ENCODE results near the gene TCEAL8. TPM values are rescaled to one million over a fixed set of nuclear protein-coding genes. Genes with fewer than 3 reads are reported as not detected.

TCEAL8 gene
- polyA plus RNA-seq, 1 of the 3 experiments (the other 2 are of a cell fraction): 36.5 TPM

DNA sequence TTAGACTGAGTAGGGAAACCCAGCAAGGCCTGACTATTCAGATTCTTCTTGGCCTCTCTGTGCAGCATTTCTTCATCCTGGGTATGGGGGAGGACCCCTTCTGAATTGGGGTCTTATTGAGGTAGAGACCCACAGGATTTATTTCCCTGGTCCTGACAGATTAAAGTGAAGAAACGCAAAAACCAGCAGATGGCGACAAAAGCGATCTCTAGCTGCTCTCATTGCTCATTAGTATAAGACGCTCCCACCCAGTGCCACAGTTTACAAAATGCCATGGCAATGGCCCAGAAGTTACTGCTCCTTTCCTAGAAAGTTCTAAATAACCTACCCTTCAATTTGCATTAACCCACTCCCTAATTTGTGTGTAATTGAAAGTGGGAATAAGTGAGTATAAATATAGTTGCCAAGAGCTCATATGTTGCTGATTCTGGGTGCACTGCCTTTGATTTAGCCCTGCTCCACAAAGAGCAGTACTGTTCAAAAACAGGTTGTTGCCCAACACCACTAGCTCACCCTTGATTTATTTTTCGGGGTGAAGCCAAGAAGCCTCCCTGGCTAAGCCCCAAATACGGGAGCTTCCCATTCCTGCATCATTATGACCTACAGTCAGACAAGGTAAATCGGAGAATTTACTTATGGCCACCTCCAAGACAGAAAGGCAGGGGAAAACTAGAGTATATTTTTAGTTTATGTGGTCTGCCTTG, 43.8 kb downstream of the TCEAL8 start:
- no peak for TF ChIP-seq RXRA (IDR thresholded peaks at IDR 0.05; ENCODE audit: borderline replicate concordance, low read depth)
- TF ChIP-seq, protein P1, sequence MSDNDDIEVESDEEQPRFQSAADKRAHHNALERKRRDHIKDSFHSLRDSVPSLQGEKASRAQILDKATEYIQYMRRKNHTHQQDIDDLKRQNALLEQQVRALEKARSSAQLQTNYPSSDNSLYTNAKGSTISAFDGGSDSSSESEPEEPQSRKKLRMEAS (IDR thresholded peaks at IDR 0.05; ENCODE audit: low read depth): no peak
- TF ChIP-seq SIN3A (IDR thresholded peaks at IDR 0.05; ENCODE audit: borderline replicate concordance, low read depth, low read length): no peak
- no peak for TF ChIP-seq TAF1 (IDR thresholded peaks at IDR 0.05; ENCODE audit: borderline replicate concordance, low read depth, low read length)
- TF ChIP-seq FOXJ3 (CRISPR knock-in tag; IDR thresholded peaks at IDR 0.05): no peak
- no peak for TF ChIP-seq TCF12 (IDR thresholded peaks at IDR 0.05)
- peak; percentile 62 for TF ChIP-seq RAD21 (IDR thresholded peaks at IDR 0.05; ENCODE audit: low read length)
- no peak for TF ChIP-seq EP300 (IDR thresholded peaks at IDR 0.05; ENCODE audit: borderline replicate concordance in 1 of 2, low read depth in 1 of 2, low read length in 1 of 2)
- no peak for TF ChIP-seq MXI1 (IDR thresholded peaks at IDR 0.05; ENCODE audit: low read depth, low read length)
- TF ChIP-seq, protein P2, sequence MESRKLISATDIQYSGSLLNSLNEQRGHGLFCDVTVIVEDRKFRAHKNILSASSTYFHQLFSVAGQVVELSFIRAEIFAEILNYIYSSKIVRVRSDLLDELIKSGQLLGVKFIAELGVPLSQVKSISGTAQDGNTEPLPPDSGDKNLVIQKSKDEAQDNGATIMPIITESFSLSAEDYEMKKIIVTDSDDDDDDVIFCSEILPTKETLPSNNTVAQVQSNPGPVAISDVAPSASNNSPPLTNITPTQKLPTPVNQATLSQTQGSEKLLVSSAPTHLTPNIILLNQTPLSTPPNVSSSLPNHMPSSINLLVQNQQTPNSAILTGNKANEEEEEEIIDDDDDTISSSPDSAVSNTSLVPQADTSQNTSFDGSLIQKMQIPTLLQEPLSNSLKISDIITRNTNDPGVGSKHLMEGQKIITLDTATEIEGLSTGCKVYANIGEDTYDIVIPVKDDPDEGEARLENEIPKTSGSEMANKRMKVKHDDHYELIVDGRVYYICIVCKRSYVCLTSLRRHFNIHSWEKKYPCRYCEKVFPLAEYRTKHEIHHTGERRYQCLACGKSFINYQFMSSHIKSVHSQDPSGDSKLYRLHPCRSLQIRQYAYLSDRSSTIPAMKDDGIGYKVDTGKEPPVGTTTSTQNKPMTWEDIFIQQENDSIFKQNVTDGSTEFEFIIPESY (IDR thresholded peaks at IDR 0.05; ENCODE audit: borderline replicate concordance, low read depth): no peak
- no peak for TF ChIP-seq NRF1 (IDR thresholded peaks at IDR 0.05; ENCODE audit: low read depth, low read length)
- TF ChIP-seq SMC3 (IDR thresholded peaks at IDR 0.05; ENCODE audit: low read depth, low read length): peak; percentile 57
- no peak for TF ChIP-seq ELF1 (IDR thresholded peaks at IDR 0.05)
- no peak for TF ChIP-seq RFX5 (IDR thresholded peaks at IDR 0.05; ENCODE audit: low read length)
- TF ChIP-seq, protein P3, sequence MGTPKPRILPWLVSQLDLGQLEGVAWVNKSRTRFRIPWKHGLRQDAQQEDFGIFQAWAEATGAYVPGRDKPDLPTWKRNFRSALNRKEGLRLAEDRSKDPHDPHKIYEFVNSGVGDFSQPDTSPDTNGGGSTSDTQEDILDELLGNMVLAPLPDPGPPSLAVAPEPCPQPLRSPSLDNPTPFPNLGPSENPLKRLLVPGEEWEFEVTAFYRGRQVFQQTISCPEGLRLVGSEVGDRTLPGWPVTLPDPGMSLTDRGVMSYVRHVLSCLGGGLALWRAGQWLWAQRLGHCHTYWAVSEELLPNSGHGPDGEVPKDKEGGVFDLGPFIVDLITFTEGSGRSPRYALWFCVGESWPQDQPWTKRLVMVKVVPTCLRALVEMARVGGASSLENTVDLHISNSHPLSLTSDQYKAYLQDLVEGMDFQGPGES (IDR thresholded peaks at IDR 0.05; ENCODE audit: low read depth, low read length): no peak
- TF ChIP-seq MEF2A (IDR thresholded peaks at IDR 0.05; ENCODE audit: borderline replicate concordance, low read depth): no peak
- TF ChIP-seq POLR2AphosphoS5 (IDR thresholded peaks at IDR 0.05; ENCODE audit: low read depth, low read length): no peak
- no peak for TF ChIP-seq GATA2 (CRISPR knock-in tag; IDR thresholded peaks at IDR 0.05)
- TF ChIP-seq TEAD4 (IDR thresholded peaks at IDR 0.05; ENCODE audit: borderline replicate concordance, insufficient read depth): no peak
- no peak for TF ChIP-seq GABPA (IDR thresholded peaks at IDR 0.05; ENCODE audit: low read depth)
- TF ChIP-seq CHD2 (IDR thresholded peaks at IDR 0.05; ENCODE audit: low read length, partially characterized antibody): no peak
- TF ChIP-seq, protein P4, sequence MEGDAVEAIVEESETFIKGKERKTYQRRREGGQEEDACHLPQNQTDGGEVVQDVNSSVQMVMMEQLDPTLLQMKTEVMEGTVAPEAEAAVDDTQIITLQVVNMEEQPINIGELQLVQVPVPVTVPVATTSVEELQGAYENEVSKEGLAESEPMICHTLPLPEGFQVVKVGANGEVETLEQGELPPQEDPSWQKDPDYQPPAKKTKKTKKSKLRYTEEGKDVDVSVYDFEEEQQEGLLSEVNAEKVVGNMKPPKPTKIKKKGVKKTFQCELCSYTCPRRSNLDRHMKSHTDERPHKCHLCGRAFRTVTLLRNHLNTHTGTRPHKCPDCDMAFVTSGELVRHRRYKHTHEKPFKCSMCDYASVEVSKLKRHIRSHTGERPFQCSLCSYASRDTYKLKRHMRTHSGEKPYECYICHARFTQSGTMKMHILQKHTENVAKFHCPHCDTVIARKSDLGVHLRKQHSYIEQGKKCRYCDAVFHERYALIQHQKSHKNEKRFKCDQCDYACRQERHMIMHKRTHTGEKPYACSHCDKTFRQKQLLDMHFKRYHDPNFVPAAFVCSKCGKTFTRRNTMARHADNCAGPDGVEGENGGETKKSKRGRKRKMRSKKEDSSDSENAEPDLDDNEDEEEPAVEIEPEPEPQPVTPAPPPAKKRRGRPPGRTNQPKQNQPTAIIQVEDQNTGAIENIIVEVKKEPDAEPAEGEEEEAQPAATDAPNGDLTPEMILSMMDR (IDR thresholded peaks at IDR 0.05): peak; percentile 73
- no peak for TF ChIP-seq YY1 (IDR thresholded peaks at IDR 0.05; ENCODE audit: low read depth)
- Histone ChIP-seq H3K79me2 (ENCODE audit: insufficient read depth) (no peaks in the 10 kb centered on the region), H3K4me3 (ENCODE audit: low read depth in 2 of 2, low read length in 1 of 2) (no peak overlapping the region), H3K4me2 (no peak overlapping the region), H3K9ac (no peak overlapping the region), H3K9me3 (no peaks in the 10 kb centered on the region), H3K36me3 (replicated peaks in 1 of 2; ENCODE audit: control insufficient read depth in 1 of 2, insufficient read depth in 2 of 2, low read length in 1 of 2) (no peaks in the 10 kb centered on the region), H2AFZ (ENCODE audit: low read depth) (no peak overlapping the region; the same call in 1 of the 2 replicates), H3K27me3 (ENCODE audit: insufficient read depth) (no peaks in the 10 kb centered on the region; the same call in 1 of the 2 replicates), H3F3A (replicated peaks; ENCODE audit: insufficient read depth) (no peaks in the 10 kb centered on the region), H3K4me1 (ENCODE audit: control insufficient read depth in 1 of 2, insufficient read depth in 2 of 2, low read depth in 1 of 2, low read length in 1 of 2) (no peaks in the 10 kb centered on the region), H3K9me2 (no peaks in the 10 kb centered on the region), H3K27ac (ENCODE audit: low read depth in 2 of 2, low read length in 1 of 2) (no peak overlapping the region), H4K20me1 (ENCODE audit: insufficient read depth) (no peaks in the 10 kb centered on the region)
- 20% methylated on average over 7 of the region's 7 CpGs for WGBS (ENCODE audit: low lambda C conversion rate)
- ChIA-PET CTCF (interaction anchor here (0.7 to 3.3 kb wide), 25 partner anchors 10 to 287 kb away, joined by 3 to 21 read pairs (median 4); no protein-coding TSS in a partner anchor), POLR2A (no interaction called here)
- peak; percentile 60 for DNase-seq

Measured in SK-N-SH (cell line).